ENCODE data around the gene BICD1.

- TF ChIP-seq GATA3 (IDR thresholded peaks at IDR 0.05; ENCODE audit: low read depth, low read length) = no peak
- TF ChIP-seq GATA2 (IDR thresholded peaks at IDR 0.05; ENCODE audit: low read depth, low read length) = no peak
Observed at GRCh38 chr12:32266756-32267155, 160.1 kb downstream of the BICD1 start.
